ENCODE measurements around the gene FAM50A. TPM values are rescaled to one million over a fixed set of nuclear protein-coding genes. Genes with fewer than 3 reads are reported as not detected.

The FAM50A gene
- polyA plus RNA-seq, 1 donor from 2014 or later: 68.3 TPM

DNA sequence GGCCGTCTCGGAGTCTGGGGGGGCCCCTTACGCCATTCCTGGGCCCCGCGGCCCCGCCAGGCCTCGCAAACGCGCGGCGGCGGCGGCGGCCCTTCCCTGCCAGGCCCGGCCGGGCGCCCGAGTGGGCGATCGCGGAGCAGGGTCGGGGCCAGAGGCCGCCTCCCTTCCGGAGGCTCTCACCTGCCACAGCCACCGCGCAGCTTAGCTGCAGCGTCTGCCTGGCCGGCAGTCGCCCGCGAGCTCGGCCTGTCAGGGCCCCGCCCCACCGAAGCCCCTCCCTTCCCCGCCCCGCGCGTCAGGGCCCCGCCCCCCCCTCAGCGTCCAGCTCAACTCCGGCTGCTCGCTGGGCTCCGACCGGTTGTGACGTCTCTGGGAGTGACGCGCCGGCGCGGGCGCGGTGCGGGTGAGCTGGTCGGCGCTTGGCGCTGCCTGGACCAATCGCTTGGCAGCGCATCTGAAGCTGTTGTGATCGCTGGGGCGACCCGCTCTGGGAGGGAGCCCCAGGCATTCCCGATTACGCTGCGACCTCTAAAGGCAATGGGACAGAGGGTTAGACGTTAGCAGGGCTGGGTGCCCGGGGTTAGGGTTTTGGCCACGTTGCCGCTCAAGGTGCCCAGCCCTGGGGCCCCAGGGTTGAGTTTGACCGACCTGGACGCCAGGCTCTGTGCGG, 46.6 kb downstream of the FAM50A start, which contains the start of gene SLC10A3:
SLC10A3 (minus strand) TSS at position 216 of the 670 bp plus-strand sequence. CDS start 1,689 bp downstream, outside the sequence.
- no peaks in the 10 kb centered on the region for H3F3A ChIP-seq (ENCODE audit: insufficient read depth, low read length, poor library complexity, severe bottlenecking)
- H3K4me2 ChIP-seq (ENCODE audit: low read length): peak within 1 kb of the TSS; percentile 25
- H3K4me3 ChIP-seq (ENCODE audit: low read length): peak within 1 kb of the TSS; percentile 67
- no peaks in the 10 kb centered on the region for H4K20me1 ChIP-seq (ENCODE audit: insufficient read depth)
- H3K27me3 ChIP-seq (ENCODE audit: insufficient read depth, low read depth, low read length): no peaks in the 10 kb centered on the region
- H2AFZ ChIP-seq (ENCODE audit: low read depth, low read length): peak within 1 kb of the TSS; percentile 40
- no peaks in the 10 kb centered on the region for H3K9me2 ChIP-seq (ENCODE audit: insufficient read depth, low read length)
- H3K9ac ChIP-seq (ENCODE audit: low read length): peak within 1 kb of the TSS; percentile 74
- no peaks in the 10 kb centered on the region for H3K36me3 ChIP-seq (ENCODE audit: insufficient read depth, low read length)
- H3K27ac ChIP-seq (ENCODE audit: low read length): peak within 1 kb of the TSS; percentile 81
- no peak for TF ChIP-seq EP300 (conservative IDR thresholded peaks at IDR 0.05; ENCODE audit: poor library complexity, severe bottlenecking)
- peak; percentile 15 for TF ChIP-seq CTCF (IDR thresholded peaks at IDR 0.05; ENCODE audit: poor library complexity, severe bottlenecking)
- TF ChIP-seq RAD21 (conservative IDR thresholded peaks at IDR 0.05): no peak
- no peak for TF ChIP-seq TAF1 (IDR thresholded peaks at IDR 0.05; ENCODE audit: low read depth)
- no peak for TF ChIP-seq EZH2 (IDR thresholded peaks at IDR 0.05; ENCODE audit: borderline replicate concordance, insufficient read depth, low read length, poor library complexity, severe bottlenecking)
- peak; percentile 7 for TF ChIP-seq SMC3 (conservative IDR thresholded peaks at IDR 0.05; ENCODE audit: poor library complexity)
- peak; percentile 71 for TF ChIP-seq POLR2AphosphoS5 (IDR thresholded peaks at IDR 0.05)
- peak; percentile 47 for TF ChIP-seq REST (IDR thresholded peaks at IDR 0.05; ENCODE audit: borderline replicate concordance)
- no peak for TF ChIP-seq MXI1 (conservative IDR thresholded peaks at IDR 0.05; ENCODE audit: poor library complexity, severe bottlenecking)
- H3K79me2 ChIP-seq (replicated peaks; ENCODE audit: insufficient read depth, low read length): no peaks in the 10 kb centered on the region
- H3K9me3 ChIP-seq (ENCODE audit: low read length): no peaks in the 10 kb centered on the region

DNA sequence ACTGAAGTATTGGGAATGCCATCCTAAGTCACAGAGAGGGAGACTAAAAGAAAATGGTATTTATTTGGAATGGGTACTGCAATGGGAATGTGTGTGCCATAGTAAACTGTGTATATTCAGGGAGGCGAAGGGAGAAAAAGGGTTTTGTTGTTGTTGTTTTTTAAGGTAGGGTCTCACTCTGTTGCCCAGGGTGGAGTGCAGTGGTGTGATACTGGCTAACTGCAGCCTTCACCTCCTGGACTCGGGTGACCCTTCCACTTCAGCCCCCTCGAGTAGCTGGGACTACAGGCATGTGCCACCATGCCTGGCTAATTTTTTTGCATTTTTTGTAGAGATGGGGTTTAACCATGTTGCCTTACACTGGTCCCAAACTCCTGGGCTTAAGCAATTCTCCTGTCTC, 50.8 kb downstream of the FAM50A start:
- H3K9me3 ChIP-seq (ENCODE audit: low read length): no peaks in the 10 kb centered on the region
- no peaks in the 10 kb centered on the region for H3K36me3 ChIP-seq (ENCODE audit: insufficient read depth, low read length)
- no peaks in the 10 kb centered on the region for H3F3A ChIP-seq (ENCODE audit: insufficient read depth, low read length, poor library complexity, severe bottlenecking)
- H3K27ac ChIP-seq (ENCODE audit: low read length): no peak overlapping the region
- no peaks in the 10 kb centered on the region for H4K20me1 ChIP-seq (ENCODE audit: insufficient read depth)
- H3K27me3 ChIP-seq (ENCODE audit: insufficient read depth, low read depth, low read length): no peaks in the 10 kb centered on the region
- TF ChIP-seq MXI1 (conservative IDR thresholded peaks at IDR 0.05; ENCODE audit: poor library complexity, severe bottlenecking) (no peak), TAF1 (IDR thresholded peaks at IDR 0.05; ENCODE audit: low read depth) (no peak), EZH2 (IDR thresholded peaks at IDR 0.05; ENCODE audit: borderline replicate concordance, insufficient read depth, low read length, poor library complexity, severe bottlenecking) (no peak), POLR2AphosphoS5 (IDR thresholded peaks at IDR 0.05) (no peak), SMC3 (conservative IDR thresholded peaks at IDR 0.05; ENCODE audit: poor library complexity) (no peak), EP300 (conservative IDR thresholded peaks at IDR 0.05; ENCODE audit: poor library complexity, severe bottlenecking) (no peak), CTCF (IDR thresholded peaks at IDR 0.05; ENCODE audit: poor library complexity, severe bottlenecking) (no peak), REST (IDR thresholded peaks at IDR 0.05; ENCODE audit: borderline replicate concordance) (no peak), RAD21 (conservative IDR thresholded peaks at IDR 0.05) (no peak)
- no peak overlapping the region for H3K9ac ChIP-seq (ENCODE audit: low read length)
- H3K79me2 ChIP-seq (replicated peaks; ENCODE audit: insufficient read depth, low read length): no peaks in the 10 kb centered on the region
- H2AFZ ChIP-seq (ENCODE audit: low read depth, low read length): no peak overlapping the region
- H3K9me2 ChIP-seq (ENCODE audit: insufficient read depth, low read length): no peaks in the 10 kb centered on the region
- no peak overlapping the region for H3K4me2 ChIP-seq (ENCODE audit: low read length)
- H3K4me3 ChIP-seq (ENCODE audit: low read length): no peak overlapping the region
